Left lobe of liver (tissue), 2 donors: ENCODE data around the gene TMEM236. TPM values are rescaled to one million over a fixed set of nuclear protein-coding genes. Genes with fewer than 3 reads are reported as not detected.
"Not testable (repeated sequence)": the region's sequence is repeated elsewhere in the genome, so short reads cannot be mapped to it uniquely, and the experiment has no call there.

Experiments used
- ATAC-seq: fragments of 200-7000 bp; cut with Tn5 transposase; one replicate; pipeline ENCODE4 v1.9.1; 2020; ENCODE audit warnings: mild to moderate bottlenecking, moderate library complexity
- DNase-seq: peaks from one replicate; pipeline ENCODE4 v3.0.0-alpha.2; 2020; ENCODE audit warnings: low spot score
- total RNA-seq: library from RNA; stranded (reverse); gene quantifications from one replicate; pipeline ENCODE4 v1.2.1, GENCODE V29; 2021
- donor health status: DM: no; HTN: no; CAD: no; lungs with moderate emphysema.
- donor health status: DM: no; HTN: yes; CAD: no.

The TMEM236 gene, protein sequence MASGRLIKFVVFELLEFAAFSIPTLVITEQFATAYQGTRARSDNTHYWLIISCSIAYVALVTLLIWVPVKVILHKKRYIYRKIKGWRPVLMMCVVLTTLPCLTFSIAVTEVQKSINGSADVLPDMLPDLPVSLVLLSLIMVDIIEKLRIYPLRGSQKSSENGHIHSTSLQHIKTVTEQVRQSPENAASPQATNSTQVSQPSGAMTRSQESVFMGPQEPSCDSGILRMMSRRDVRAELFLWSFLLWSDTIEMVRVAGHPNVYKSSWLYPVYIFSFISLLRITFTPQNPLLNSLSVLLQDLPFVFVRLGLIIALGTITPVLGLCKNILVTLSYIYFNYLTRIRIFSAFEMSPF
- 0.15 TPM for total RNA-seq

GRCh38 chr10:17751781-17752445, at the start of gene TMEM236:
TSS of gene TMEM236 (plus strand) at chr10:17752201. CDS start at chr10:17752296, 95 bp downstream.
- DNase-seq (no peak), ATAC-seq (no peak)

- no peak for ATAC-seq
- no peak for DNase-seq
These were observed 48.3 kb upstream of the TMEM236 start for GRCh38 chr10:17703706-17704105.

DNA sequence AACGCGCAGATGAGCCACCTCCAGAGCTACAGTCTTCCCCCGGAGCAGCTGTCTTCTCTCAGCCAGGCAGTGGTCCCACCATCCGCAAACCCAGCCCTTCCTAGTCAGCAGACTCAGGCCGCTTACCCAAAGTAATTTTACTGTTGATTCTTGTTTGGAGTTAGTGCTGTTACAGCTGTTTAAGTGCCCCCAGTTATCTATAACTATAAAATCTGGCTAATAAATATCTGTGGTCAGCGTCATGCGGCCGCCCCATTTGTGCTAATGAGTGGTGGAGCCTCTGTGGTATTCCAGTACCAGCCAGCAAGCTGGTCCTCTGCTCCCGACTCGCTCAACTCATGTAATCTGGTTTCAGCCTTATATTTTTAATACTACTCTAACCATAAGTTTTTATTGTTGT, 43.2 kb upstream of the TMEM236 start:
- ATAC-seq: no peak
- no peak for DNase-seq

DNA sequence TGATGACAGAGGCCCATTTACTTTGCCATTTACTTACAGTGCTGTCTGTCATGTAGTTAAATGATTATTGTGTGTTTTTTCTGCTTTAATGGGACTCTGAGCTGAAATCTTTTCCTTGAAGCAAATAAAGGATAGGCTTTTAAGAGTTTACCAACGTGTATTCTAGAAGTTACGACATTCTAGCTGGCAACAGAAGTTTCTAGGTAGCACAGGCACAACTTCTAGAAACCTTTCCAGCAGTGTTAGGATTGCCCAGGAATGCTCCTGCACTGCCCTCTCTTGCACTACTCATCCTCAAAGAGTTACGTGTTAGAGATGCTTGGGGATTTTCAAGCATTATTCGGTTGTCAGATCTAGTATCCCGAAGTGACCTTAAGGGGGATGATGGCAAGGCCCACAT, 42.5 kb upstream of the TMEM236 start:
- DNase-seq (no peak), ATAC-seq (no peak)

DNA sequence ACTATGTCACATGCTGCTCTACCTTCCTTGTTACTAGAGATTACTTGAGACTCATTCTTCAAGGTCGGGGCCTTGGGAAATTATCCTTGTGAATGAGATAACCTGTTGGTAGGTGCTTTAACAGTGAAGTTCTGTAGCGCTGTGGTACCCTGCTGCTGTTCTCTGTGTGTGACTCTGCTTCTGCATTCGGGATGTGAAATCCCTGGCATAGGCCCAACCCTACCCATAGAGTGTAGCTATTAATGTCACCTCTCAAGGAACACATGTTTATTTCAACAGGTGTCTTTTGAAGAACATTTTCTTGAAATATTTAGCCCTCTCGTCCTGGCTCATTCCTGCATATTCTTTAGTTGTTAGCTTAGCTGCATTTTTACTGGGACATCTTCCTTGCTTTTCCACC, 41.8 kb upstream of the TMEM236 start:
- DNase-seq: no peak

DNA sequence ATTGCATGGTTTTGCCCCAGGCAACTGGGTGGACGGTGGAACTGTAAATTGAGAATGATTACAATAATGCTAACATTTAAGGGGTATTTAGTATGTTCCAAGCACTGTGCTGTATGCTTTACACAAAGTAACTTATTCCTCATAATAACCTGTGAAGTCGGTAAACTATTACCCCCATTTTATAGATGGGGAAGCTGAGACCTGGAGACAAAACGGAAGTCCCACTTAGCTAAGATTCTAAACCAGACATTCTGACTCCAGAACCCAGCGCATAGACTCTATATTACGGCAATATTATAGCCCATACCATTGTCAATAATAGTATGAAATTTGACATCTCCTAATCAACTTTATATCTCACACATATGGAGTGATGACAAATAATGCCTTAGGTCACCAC, 39.9 kb upstream of the TMEM236 start:
- ATAC-seq (no peak), DNase-seq (no peak)

More for the DNA sequence above, 41.8 kb upstream of the TMEM236 start:
- ATAC-seq: no peak

DNA sequence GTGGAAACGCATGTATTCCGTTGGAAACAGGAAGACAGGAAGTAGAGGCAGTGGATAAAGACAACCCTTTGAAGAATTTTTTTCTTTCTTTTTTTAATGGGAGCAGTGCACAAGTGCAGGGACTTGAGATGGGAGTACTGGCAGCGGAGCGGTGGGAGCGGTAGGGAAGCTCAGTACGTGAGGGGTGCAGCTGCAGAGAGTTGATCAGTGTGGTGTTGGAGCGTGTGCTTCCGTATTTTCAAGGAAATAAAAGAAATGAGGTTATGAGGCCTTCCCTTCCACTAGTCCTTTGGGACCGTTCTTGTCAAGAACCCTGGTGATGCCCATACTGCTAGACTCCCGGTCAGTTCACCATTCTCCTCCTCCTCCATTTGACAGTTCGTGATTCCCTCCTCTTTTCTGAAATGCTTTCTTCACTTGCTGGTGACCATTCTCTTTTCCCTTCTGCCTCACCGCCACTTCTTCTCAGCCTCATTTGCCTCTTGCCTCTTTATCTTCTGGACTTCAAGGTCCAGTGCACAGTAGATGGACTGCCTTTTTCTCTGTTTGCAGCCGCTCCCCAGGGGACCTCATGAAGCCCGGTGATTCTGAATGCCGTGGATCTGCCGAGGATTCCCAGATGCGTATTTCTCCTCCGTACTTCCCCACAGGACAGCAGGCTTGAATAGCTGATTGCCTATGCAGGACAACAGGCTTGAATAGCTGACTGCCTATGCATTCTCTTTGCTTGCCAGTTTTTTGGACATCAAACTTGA, 39.1 kb upstream of the TMEM236 start:
- ATAC-seq: no peak
- no peak for DNase-seq

- DNase-seq (no peak), ATAC-seq (no peak)
These were observed 38.2 kb upstream of the TMEM236 start for GRCh38 chr10:17713758-17714157.

- ATAC-seq (no peak), DNase-seq (no peak)
These were observed 35.8 kb upstream of the TMEM236 start for GRCh38 chr10:17716161-17716560.

DNA sequence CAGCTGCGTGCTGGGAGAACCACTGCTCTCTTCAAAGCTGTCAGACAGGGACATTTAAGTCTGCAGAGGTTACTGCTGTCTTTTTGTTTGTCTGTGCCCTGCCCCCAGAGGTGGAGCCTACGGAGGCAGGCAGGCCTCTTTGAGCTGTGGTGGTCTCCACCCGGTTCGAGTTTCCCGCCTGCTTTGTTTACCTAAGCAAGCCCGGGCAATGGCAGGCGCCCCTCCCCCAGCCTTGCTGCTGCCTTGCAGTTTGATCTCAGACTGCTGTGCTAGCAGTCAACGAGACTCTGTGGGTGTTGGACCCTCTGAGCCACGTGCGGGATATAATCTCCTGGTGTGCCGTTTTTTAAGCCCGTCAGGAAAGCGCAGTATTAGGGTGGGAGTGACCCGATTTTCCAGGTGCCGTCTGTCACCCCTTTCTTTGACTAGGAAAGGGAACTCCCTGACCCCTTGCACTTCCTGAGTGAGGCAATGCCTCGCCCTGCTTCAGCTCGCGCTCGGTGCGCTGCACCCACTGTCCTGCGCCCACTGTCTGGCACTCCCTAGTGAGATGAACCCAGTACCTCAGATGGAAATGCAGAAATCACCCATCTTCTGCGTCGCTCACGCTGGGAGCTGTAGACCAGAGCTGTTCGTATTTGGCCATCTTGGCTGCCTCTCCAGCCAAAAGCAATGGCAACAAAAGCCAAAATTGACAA, 29.5 kb upstream of the TMEM236 start:
- DNase-seq, ATAC-seq: not testable (repeated sequence)

GRCh38 chr10:17725703-17726102, 26.3 kb upstream of the TMEM236 start:
- ATAC-seq (no peak), DNase-seq (no peak)

GRCh38 chr10:17729630-17730029, 22.4 kb upstream of the TMEM236 start:
- DNase-seq (no peak), ATAC-seq (no peak)

GRCh38 chr10:17730667-17731066, 21.3 kb upstream of the TMEM236 start:
- ATAC-seq: no peak
- DNase-seq: no peak

- DNase-seq (no peak), ATAC-seq (no peak)
These were observed 20.5 kb upstream of the TMEM236 start for GRCh38 chr10:17731331-17732020.

DNA sequence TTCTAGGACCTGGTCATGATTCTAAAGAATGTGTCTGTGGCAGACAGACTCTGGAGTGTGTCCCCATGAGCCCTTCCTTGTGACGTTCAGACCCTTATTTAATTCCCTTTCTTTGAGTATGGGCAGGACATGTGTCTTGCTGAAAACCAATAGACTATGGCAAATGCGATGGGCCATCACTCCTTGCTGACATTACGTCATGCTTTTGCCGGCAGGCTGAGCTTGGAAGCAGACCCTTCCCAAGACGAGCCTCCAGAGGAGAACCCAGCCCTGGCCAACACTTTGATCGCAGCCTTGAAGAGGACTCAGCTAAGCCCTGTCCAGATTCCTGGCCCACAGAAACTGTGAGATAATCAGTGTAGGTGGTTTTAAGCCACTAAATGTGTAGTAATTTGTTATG, 18.4 kb upstream of the TMEM236 start:
- DNase-seq: no peak
- no peak for ATAC-seq

- ATAC-seq (no peak), DNase-seq (no peak)
These were observed 17.4 kb upstream of the TMEM236 start for GRCh38 chr10:17734432-17735080.

DNA sequence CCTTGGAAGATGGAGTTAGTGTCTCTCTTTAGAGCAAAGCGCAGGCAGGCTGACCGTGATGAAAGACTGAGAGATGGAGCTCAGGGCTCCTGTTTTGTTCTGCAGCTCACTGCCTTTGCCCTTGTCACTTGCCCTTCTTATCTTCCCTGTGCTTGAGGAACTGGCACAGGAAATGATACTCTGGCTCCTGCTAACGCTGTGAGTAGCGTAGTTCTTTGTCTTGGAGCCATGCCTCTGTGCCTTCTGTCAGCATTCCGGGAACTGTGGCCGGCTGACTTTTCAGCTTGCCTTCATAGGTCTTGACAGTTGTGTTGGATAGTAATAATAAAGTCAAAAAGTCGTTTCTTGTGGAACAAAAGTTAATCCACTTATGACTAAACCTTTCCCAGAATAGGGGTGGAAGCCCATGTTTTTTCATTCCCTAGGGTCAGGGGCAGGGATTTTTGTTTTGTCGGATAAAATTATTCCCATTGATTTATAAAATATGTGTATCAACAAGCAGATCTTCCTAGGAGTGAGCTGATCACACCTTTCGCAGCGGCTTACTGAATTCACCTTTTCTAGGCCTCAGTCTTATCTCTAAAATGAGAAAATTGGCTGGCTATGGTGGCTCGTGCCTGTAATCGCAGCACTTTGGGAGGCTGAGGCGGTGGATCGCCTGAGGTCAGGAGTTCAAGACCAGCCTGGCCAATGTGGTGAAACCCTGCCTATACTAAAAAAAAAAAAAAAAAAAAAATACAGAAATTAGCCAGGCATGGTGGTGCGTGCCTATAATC, 16.6 kb upstream of the TMEM236 start:
- peak; percentile 49 for ATAC-seq

GRCh38 chr10:17736223-17736622, 15.8 kb upstream of the TMEM236 start:
- ATAC-seq (no peak), DNase-seq (no peak)

More for the DNA sequence above, 16.6 kb upstream of the TMEM236 start:
- no peak for DNase-seq
